ENCODE data around the gene ABHD1. TPM values are rescaled to one million over a fixed set of nuclear protein-coding genes. Genes with fewer than 3 reads are reported as not detected.

The ABHD1 gene
- total RNA-seq, 2 experiments from 2014 or later: 0.17 to 0.19 TPM

DNA sequence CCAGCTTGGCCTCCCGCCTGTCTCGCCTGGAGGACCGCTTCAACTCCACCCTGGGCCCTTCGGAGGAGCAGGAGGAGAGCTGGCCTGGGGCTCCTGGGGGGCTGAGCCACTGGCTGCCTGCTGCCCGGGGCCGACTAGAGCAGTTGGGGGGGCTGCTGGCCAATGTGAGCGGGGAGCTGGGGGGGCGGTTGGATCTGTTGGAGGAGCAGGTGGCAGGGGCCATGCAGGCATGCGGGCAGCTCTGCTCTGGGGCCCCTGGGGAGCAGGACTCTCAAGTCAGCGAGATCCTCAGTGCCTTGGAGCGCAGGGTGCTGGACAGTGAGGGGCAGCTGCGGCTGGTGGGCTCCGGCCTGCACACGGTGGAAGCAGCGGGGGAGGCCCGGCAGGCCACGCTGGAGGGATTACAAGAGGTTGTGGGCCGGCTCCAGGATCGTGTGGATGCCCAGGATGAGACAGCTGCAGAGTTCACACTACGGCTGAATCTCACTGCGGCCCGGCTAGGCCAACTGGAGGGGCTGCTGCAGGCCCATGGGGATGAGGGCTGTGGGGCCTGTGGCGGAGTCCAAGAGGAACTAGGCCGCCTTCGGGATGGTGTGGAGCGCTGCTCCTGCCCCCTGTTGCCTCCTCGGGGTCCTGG lies 40.7 kb upstream of the ABHD1 start:
- intact Hi-C loops (cut with micrococcal nuclease): no loop called here
- CTCF ChIA-PET: interaction anchor here (0.6 to 3.1 kb wide), 4 partner anchors 12 to 121 kb away, joined by 3 to 13 read pairs (median 4); partner anchors contain the start of gene OST4
- Mint-ChIP-seq H3K36me3 (ENCODE audit: low read depth) (peaks cover 2% of the 10 kb centered on the region), H3K27ac (no peak overlapping the region), H3K4me3 (no peak overlapping the region), H3K27me3 (ENCODE audit: low read depth) (no peaks in the 10 kb centered on the region), H3K4me1 (ENCODE audit: low read depth) (peaks cover 26% of the 10 kb centered on the region), H3K9me3 (no peaks in the 10 kb centered on the region)
- no peak for DNase-seq

- intact Hi-C loops (cut with micrococcal nuclease): no loop called here
- peaks cover 29% of the 10 kb centered on the region for H3K4me1 Mint-ChIP-seq (ENCODE audit: low read depth)
- no peak overlapping the region for H3K27ac Mint-ChIP-seq
- no peak for DNase-seq
- peaks cover 2% of the 10 kb centered on the region for H3K36me3 Mint-ChIP-seq (ENCODE audit: low read depth)
- H3K4me3 Mint-ChIP-seq: no peak overlapping the region
- no peaks in the 10 kb centered on the region for H3K27me3 Mint-ChIP-seq (ENCODE audit: low read depth)
- H3K9me3 Mint-ChIP-seq: no peaks in the 10 kb centered on the region
- CTCF ChIA-PET: interaction anchor here (0.6 to 3.1 kb wide), 3 partner anchors 13 to 122 kb away, joined by 3 to 13 read pairs (median 3); partner anchors contain the start of gene OST4
Observed at GRCh38 chr2:27083410-27084296, 40.0 kb upstream of the ABHD1 start.

DNA sequence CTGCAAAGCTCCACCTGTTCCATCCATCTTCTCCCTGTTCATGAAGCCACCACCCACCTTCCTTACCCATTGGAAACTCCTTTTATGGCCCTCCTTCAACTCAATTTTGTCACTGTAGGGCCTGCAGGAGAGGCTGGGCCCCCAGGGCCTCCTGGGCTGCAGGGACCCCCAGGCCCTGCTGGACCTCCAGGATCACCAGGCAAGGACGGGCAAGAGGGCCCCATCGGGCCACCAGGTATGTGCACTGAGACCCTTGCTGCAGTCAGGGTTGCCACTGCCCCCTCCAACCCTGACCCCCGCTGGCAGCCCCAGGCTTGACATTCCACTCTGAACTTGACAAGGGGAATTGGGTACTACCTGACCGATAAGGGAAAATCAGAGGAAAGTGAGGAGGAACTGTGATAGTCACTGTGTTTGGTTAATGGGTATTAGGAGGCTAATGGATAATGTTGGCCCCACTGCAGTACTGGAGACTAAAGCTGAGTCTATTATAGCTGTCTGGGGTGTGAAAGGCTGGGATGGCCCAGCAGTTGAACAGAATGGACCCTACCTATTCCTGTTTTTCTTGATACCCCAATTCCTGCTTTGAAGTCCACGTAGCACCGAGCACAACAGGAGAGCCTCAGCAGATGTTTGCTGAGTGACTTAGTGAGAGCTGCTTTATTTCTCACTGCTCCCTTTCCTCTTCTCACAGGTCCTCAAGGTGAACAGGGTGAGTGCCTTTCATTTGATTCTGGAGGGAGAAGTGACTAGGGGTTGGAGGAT lies 39.1 kb upstream of the ABHD1 start:
- DNase-seq: no peak
- no peaks in the 10 kb centered on the region for H3K9me3 Mint-ChIP-seq
- H3K4me1 Mint-ChIP-seq (ENCODE audit: low read depth): peaks cover 31% of the 10 kb centered on the region
- no peak overlapping the region for H3K27ac Mint-ChIP-seq
- CTCF ChIA-PET: interaction anchor here (1.3 to 3.1 kb wide), 3 partner anchors 10 to 34 kb away, joined by 4 to 13 read pairs (median 5); partner anchors contain the start of gene OST4
- H3K4me3 Mint-ChIP-seq: no peak overlapping the region
- intact Hi-C loops (cut with micrococcal nuclease): loop anchor here (5.0 kb wide), 1 partner anchor 48 kb away; the partner anchor contains the start of gene PREB
- peaks cover 2% of the 10 kb centered on the region for H3K36me3 Mint-ChIP-seq (ENCODE audit: low read depth)
- no peaks in the 10 kb centered on the region for H3K27me3 Mint-ChIP-seq (ENCODE audit: low read depth)

- Mint-ChIP-seq H3K4me1 (ENCODE audit: low read depth) (peaks cover 35% of the 10 kb centered on the region), H3K27ac (no peak overlapping the region), H3K27me3 (ENCODE audit: low read depth) (no peaks in the 10 kb centered on the region), H3K9me3 (no peaks in the 10 kb centered on the region), H3K4me3 (peak overlapping the region; percentile 81), H3K36me3 (ENCODE audit: low read depth) (peaks cover 2% of the 10 kb centered on the region)
- CTCF ChIA-PET: interaction anchor here (1.3 to 3.1 kb wide), 3 partner anchors 11 to 35 kb away, joined by 4 to 13 read pairs (median 5); partner anchors contain the start of gene OST4
- no peak for DNase-seq
- intact Hi-C loops (cut with micrococcal nuclease): loop anchor here (5.0 kb wide), 1 partner anchor 47 kb away; the partner anchor contains the start of gene PREB
Observed at GRCh38 chr2:27085062-27085672, 38.4 kb upstream of the ABHD1 start.

GRCh38 chr2:27085673-27086089 lies 37.9 kb upstream of the ABHD1 start:
- Mint-ChIP-seq H3K27me3 (ENCODE audit: low read depth) (no peaks in the 10 kb centered on the region), H3K4me1 (ENCODE audit: low read depth) (peaks cover 34% of the 10 kb centered on the region), H3K9me3 (no peaks in the 10 kb centered on the region), H3K36me3 (ENCODE audit: low read depth) (peaks cover 2% of the 10 kb centered on the region), H3K4me3 (peak overlapping the region; percentile 81), H3K27ac (no peak overlapping the region)
- CTCF ChIA-PET: interaction anchor here (1.3 to 3.1 kb wide), 3 partner anchors 11 to 35 kb away, joined by 4 to 13 read pairs (median 5); partner anchors contain the start of gene OST4
- DNase-seq: peak; percentile 48
- intact Hi-C loops (cut with micrococcal nuclease): loop anchor here (1.0 to 5.0 kb wide), 10 partner anchors 14 to 404 kb away; partner anchors contain the start of genes ATRAID, CAD, EIF2B4 and IFT172

GRCh38 chr2:27086090-27086723 lies 37.4 kb upstream of the ABHD1 start:
- peaks cover 2% of the 10 kb centered on the region for H3K36me3 Mint-ChIP-seq (ENCODE audit: low read depth)
- H3K27me3 Mint-ChIP-seq (ENCODE audit: low read depth): no peaks in the 10 kb centered on the region
- peak overlapping the region; percentile 63 for H3K27ac Mint-ChIP-seq
- CTCF ChIA-PET: interaction anchor here (1.2 to 2.2 kb wide), 6 partner anchors 12 to 179 kb away, joined by 3 to 8 read pairs (median 5); partner anchors contain the start of genes AGBL5 and PREB
- intact Hi-C loops (cut with micrococcal nuclease): loop anchor here (1.0 to 5.0 kb wide), 10 partner anchors 15 to 403 kb away; partner anchors contain the start of genes ATRAID, CAD, EIF2B4 and IFT172
- DNase-seq: peak; percentile 96
- H3K4me1 Mint-ChIP-seq (ENCODE audit: low read depth): peaks cover 30% of the 10 kb centered on the region
- peak overlapping the region; percentile 81 for H3K4me3 Mint-ChIP-seq
- H3K9me3 Mint-ChIP-seq: no peaks in the 10 kb centered on the region

GRCh38 chr2:27086724-27087593 lies 36.7 kb upstream of the ABHD1 start, which contains the start of gene KHK:
Gene KHK (plus strand): TSS chr2:27086772. CDS start chr2:27087260, 488 bp downstream.
- peaks cover 2% of the 10 kb centered on the region for H3K36me3 Mint-ChIP-seq (ENCODE audit: low read depth)
- DNase-seq: peak; percentile 24
- H3K4me1 Mint-ChIP-seq (ENCODE audit: low read depth): peaks cover 26% of the 10 kb centered on the region
- intact Hi-C loops (cut with micrococcal nuclease): loop anchor here (1.0 to 5.0 kb wide), 10 partner anchors 16 to 402 kb away; partner anchors contain the start of genes ATRAID, CAD, EIF2B4 and IFT172
- peak within 1 kb of the TSS; percentile 63 for H3K27ac Mint-ChIP-seq
- H3K9me3 Mint-ChIP-seq: no peaks in the 10 kb centered on the region
- peak within 1 kb of the TSS; percentile 81 for H3K4me3 Mint-ChIP-seq
- CTCF ChIA-PET: interaction anchor here (0.7 to 2.3 kb wide), 9 partner anchors 9 to 218 kb away, joined by 3 to 8 read pairs (median 5); partner anchors contain the start of genes AGBL5 and PREB
- H3K27me3 Mint-ChIP-seq (ENCODE audit: low read depth): no peaks in the 10 kb centered on the region

DNA sequence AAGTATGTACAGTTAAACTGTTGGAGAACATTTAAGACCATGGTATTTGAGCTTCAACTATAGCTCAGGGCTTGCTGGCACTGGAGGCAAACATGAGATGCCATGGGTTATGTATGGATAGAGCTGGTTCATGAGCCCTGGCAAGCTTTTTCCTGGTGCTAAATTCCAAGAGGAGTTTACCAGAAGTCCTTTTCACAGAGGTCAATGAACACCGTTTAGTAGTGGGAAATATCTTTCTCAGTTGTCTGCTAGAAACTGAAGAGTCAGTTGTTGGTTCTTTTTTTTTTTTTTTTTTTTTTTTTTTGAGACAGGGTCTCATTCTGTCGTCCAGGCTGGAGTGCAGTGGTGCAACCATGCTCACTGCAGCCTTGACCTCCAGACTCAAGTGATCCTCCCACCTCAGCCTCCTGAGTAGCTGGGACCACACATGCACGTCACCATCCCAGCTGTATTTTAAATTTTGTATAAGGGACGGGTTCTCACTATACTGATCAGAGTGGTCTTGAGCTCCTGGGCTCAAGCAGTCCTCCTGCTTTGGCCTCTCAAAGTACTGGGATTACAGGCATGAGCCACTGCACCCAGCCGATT lies 35.7 kb upstream of the ABHD1 start:
- H3K9me3 Mint-ChIP-seq: no peaks in the 10 kb centered on the region

DNA sequence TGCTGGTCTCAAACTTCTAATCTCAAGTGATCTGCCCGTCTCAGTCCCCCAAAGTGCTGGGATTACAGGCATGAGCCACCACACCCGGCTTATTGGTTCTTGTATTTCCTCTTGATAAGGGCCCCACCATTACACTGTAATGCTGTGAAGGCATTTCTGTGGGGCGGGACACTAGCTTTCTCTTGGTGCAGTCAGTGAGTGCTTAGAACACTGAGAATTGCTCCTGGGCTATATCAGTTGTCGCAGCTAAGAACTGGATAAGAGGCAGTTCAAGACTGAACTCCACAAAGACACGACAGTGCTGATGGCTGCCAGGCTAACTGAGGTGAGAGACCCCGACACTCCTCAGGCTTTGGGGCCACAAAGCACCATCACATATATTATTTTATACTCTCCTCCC lies 35.0 kb upstream of the ABHD1 start:
- H3K9me3 Mint-ChIP-seq: no peaks in the 10 kb centered on the region
- CTCF ChIA-PET: interaction anchor here (0.6 to 2.3 kb wide), 5 partner anchors 38 to 152 kb away, joined by 3 to 8 read pairs (median 8); partner anchors contain the start of genes AGBL5 and PREB
- intact Hi-C loops (cut with micrococcal nuclease): loop anchor here (5.0 kb wide), 1 partner anchor 44 kb away; the partner anchor contains the start of gene PREB
- DNase-seq: no peak
- H3K4me3 Mint-ChIP-seq: no peak overlapping the region
- peaks cover 26% of the 10 kb centered on the region for H3K4me1 Mint-ChIP-seq (ENCODE audit: low read depth)
- no peaks in the 10 kb centered on the region for H3K27me3 Mint-ChIP-seq (ENCODE audit: low read depth)
- no peak overlapping the region for H3K27ac Mint-ChIP-seq
- H3K36me3 Mint-ChIP-seq (ENCODE audit: low read depth): peaks cover 2% of the 10 kb centered on the region

More for the DNA sequence above, 35.7 kb upstream of the ABHD1 start:
- Mint-ChIP-seq H3K27me3 (ENCODE audit: low read depth) (no peaks in the 10 kb centered on the region), H3K4me3 (peak overlapping the region; percentile 81), H3K27ac (no peak overlapping the region), H3K36me3 (ENCODE audit: low read depth) (peaks cover 2% of the 10 kb centered on the region), H3K4me1 (ENCODE audit: low read depth) (peaks cover 26% of the 10 kb centered on the region)
- no peak for DNase-seq
- intact Hi-C loops (cut with micrococcal nuclease): loop anchor here (5.0 kb wide), 1 partner anchor 44 kb away; the partner anchor contains the start of gene PREB
- CTCF ChIA-PET: interaction anchor here (0.6 to 2.3 kb wide), 6 partner anchors 8 to 152 kb away, joined by 4 to 8 read pairs (median 7); partner anchors contain the start of genes AGBL5 and PREB

Measured in activated naive CD4-positive, alpha-beta T cell treated with anti-CD3 and anti-CD28 coated beads for 36 hours (primary cell).